D721Med (cell line): ENCODE measurements around the gene TOM1L2.

Source experiments
- DNase-seq: peaks from one replicate; pipeline ENCODE4 v3.0.0; 2011; ENCODE audit warnings: low spot score; ENCODE audit not compliant: insufficient read length
- FAIRE-seq: peaks from 2 replicates; lab custom pipeline; 2011; peaks lifted over from hg19 to GRCh38; lab: Jason Lieb, UNC
- TF ChIP-seq, protein P1 (sequence below): IDR thresholded peaks from 2 replicates; pipeline ENCODE4 v1.5.1; 2012; ENCODE audit warnings: mild to moderate bottlenecking, control low read depth; ENCODE audit not compliant: insufficient read depth; ENCODE audit errors: missing control alignments

The TOM1L2 gene

DNA sequence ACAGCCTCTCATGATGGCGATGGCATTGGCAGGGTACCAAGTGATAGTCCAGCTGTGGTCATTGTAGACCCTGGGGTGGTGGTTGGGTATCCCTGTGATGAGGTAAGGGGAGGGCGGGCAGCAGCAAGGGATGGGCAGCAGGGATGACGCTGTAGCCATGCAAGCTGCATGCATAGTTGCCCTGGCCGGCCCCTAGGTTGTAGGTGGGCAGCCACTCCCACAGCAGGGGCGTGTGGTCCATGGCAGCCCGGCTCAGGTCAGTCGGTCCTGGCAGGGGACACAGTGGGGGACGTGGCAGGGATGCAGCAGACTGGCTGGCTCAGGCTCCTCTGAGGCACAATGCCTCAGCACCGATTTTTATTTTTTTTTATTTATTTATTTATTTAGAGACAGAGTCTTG, 9.1 kb upstream of the TOM1L2 start:
- DNase-seq (no peak), FAIRE-seq (no peak)
- TF ChIP-seq, protein P1, sequence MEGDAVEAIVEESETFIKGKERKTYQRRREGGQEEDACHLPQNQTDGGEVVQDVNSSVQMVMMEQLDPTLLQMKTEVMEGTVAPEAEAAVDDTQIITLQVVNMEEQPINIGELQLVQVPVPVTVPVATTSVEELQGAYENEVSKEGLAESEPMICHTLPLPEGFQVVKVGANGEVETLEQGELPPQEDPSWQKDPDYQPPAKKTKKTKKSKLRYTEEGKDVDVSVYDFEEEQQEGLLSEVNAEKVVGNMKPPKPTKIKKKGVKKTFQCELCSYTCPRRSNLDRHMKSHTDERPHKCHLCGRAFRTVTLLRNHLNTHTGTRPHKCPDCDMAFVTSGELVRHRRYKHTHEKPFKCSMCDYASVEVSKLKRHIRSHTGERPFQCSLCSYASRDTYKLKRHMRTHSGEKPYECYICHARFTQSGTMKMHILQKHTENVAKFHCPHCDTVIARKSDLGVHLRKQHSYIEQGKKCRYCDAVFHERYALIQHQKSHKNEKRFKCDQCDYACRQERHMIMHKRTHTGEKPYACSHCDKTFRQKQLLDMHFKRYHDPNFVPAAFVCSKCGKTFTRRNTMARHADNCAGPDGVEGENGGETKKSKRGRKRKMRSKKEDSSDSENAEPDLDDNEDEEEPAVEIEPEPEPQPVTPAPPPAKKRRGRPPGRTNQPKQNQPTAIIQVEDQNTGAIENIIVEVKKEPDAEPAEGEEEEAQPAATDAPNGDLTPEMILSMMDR: no peak

- FAIRE-seq (no peak), DNase-seq (no peak)
- TF ChIP-seq, protein P1: no peak
Measured at GRCh38 chr17:17979778-17980177, 7.6 kb upstream of the TOM1L2 start.

- TF ChIP-seq, protein P1: no peak
- no peak for DNase-seq
- no peak for FAIRE-seq
Measured at GRCh38 chr17:17978481-17979424, 6.6 kb upstream of the TOM1L2 start.

- TF ChIP-seq, protein P1: no peak
- FAIRE-seq (no peak), DNase-seq (no peak)
Measured at GRCh38 chr17:17976931-17977570, 4.9 kb upstream of the TOM1L2 start.

DNA sequence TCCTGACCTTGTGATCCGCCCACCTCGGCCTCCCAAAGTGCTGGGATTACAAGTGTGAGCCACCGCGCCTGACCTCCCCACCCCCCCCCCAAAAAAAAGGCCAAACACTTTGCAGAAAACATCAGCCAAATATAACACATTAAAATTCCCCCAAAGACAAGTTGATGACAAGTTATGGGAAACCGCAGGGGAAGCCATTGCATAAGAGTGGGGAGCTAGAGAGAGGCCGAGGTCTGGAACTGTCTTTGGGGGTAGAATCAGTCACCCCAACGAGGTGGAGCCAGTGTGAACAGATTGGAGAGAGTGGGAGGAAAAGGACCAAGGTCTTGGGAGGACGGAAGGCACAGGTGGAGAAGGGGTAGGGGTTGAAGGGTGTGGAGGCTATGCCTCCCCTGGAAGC, 3.2 kb upstream of the TOM1L2 start:
- no peak for FAIRE-seq
- TF ChIP-seq, protein P1: no peak
- no peak for DNase-seq

DNA sequence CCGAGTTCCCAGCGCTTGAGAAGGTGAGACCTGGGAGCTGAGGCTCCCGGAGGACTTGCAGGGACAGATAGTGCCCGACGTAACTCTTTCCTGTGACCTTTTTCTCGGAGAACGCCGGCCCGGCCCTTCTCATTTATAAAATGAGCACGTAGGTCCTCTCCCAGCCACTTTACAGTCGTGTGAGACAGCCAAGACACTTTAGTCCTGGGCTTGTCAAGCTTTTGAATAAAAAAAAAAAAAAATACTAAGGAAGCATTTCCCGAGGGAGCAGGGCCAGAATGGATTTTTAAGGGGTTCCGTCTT, 703 bp upstream of the TOM1L2 start:
- DNase-seq (no peak), FAIRE-seq (no peak)
- TF ChIP-seq, protein P1: no peak
